Hematopoietic multipotent progenitor cell treated with erythropoietin and hydrocortisone succinate and interleukin-3 and kit ligand, for 6 days (in vitro differentiated cells): ENCODE measurements around the gene GAD1.

Experiments used
- DNase-seq: peaks from one replicate; pipeline ENCODE4 v3.0.0-alpha.2; 2015

GAD1 gene

DNA sequence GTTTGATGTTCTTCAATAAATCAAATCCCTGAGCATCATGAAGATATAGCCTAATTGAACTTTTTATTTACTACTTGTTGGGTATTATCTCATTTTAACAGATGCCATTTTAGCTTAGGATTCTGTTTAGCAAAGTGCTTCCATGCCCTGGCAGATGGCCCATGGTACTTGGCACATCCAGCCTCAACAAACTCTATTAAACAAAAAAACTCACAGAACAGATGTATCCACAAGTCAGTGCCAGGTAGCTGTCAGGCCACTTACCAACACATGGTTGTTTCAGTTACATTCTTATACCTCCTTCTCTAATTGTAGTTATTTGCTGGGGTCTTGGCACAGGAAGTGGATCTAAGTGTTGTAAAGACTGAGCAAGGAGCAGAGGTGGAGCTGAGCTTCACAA, 29.6 kb downstream of the GAD1 start:
- no peak for DNase-seq

DNA sequence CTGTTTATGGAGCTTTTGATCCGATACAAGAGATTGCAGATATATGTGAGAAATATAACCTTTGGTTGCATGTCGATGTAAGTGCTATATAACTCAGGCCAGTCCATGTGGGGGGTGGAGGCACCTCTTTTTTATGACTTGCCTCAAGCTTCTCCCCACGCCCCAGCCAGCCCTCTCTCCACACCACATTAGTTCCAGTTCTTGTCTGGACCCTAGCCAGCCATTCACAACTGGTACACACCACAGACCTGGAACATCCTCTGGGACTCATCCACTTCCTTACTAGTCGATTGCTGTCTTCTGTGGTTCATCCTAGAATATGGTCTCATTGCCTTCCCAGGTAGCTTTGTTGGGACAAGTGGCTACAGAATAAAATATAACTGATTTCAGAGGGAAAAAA, 31.0 kb downstream of the GAD1 start:
- DNase-seq = no peak

DNA sequence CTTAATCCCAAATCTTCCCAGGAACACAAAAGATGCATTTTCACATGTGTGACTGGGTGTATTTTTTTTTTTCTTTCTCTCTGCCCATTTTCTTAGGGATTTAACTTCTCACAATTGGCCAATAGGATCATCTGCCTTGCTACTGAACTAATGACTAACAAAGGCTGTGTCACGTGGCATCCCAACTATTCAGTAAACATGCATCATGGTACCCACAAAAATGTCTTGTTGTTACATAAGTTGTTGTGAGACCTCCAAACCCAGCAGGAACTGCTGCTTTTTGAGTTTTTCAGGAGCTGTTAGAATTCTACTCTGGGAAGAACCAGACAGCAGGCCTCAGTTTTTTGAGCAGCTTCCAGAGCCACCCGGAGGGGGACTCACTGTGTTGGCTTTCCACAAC, 31.9 kb downstream of the GAD1 start:
- no peak for DNase-seq

- no peak for DNase-seq
Observed at GRCh38 chr2:170850251-170850650, 33.6 kb downstream of the GAD1 start.

DNA sequence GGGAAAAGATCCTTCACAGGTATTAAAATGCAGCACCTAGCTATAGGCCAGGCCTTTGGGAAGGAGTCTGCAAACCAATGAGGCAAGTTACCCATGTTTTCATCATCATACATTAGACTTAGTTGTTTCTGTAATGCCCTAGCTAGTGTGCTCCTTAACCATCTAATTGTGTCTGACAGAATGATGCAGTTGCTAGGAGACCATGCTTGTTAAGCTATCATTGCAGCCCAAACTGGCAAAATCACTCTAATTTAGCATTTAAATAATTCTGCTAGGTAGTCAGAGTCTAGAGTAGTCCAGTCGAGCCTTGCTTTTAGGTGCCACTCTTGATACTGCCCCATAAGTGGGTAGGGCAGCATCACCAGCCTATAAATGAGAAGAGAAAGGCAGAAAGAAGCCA, 34.9 kb downstream of the GAD1 start:
- no peak for DNase-seq

- DNase-seq = no peak
Observed at GRCh38 chr2:170856066-170856465, 39.4 kb downstream of the GAD1 start.

DNA sequence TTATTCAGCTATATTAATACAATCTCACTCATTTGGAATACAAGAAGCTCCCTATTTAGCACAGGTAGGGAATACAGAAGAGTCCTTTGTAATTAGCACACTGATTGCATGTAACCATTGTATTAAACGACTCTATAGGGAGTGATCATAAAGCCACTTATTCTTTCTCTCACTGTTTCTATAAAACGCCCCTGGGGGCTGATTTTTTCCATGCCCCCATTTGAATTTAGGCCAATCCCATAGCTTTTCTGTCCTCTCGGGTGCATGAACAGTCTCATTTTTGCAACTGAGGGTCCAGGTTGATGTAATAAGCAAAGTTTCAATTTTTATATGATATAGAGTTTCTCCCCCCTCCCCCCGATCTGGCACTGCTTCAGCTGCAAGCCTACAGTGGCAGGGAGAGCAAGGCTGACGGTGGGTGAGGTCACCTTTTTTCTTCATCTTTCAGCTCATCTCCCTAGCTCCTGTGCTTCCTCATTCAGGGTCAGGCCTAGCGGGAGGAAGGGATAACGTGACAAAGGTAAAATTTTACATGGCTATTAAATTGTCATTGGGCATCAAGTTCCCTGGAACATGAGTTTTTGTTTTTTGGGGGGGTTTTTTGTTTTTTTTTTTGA, 45.7 kb downstream of the GAD1 start:
- DNase-seq = peak; percentile 32

DNA sequence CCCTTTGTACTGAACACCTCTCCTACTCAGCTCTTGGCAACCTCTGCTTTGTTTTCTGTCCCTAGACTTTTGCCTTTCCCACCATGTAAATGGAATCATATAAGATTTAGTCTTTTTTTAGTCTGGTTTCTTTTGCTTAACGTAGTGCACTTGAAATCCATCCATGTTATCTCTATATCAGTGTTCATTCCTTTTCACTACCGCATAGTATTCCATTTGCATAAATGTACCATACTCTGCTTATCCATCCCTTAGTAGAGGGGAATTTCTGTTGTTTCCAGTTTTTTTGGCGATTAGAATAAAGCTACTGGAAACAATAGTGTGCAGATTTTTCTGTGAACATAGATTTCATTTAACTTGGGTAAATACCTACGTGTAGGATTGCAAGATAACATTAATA, 46.4 kb downstream of the GAD1 start:
- no peak for DNase-seq

- no peak for DNase-seq
Observed at GRCh38 chr2:170869036-170869435, 52.3 kb downstream of the GAD1 start.

- DNase-seq = no peak
Observed at GRCh38 chr2:170869461-170869860, 52.8 kb downstream of the GAD1 start.

DNA sequence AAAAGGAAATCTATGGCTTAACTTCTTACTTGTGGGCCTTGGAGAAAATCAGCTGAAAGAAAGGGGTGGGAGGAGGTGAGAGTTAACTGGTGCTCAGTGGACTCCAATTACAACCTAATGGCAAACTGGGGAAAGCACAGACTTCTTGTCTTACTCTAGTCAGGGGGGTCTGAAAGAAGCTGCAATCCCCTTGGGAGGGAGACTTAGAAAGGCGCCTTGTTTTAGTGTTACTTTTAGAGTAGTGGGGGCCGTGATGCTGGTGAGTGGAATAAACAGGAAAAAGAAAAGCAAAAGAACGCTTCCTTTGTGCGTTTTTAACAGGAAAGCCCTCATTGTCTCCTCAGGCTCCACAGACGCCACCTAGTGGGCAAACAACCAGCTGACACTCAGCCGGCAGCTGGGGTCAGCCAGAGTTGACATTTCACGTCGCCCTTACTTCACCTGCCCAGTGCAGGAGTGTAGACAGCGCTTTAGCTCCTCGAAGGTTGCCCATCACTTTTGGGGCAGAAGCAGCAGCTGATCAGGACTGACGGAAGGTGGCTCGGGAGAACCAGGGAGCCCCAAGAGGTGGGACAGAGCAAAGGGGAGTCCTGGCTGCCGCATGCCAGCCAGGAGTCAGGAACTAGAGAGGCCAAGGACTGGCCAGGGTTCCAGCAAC, 56.5 kb downstream of the GAD1 start:
- DNase-seq = peak; percentile 92

DNA sequence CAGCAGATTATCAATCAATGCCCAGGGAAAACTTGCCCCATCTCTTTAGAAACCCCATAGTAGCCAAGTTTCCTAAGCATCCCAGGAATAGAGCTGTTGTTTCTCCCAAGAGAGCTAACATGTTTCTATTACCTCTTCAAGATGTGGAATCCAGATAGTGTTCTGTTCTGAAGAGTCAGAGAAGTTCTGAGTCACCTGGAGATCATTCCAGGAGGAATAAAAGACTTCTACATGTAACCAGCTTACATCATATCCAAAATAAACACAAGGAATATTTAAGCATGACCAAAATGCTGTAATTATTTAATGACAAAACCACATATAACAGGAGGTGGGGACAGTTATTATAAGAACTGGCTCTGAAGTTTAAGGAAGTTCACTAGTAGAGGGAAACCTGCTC, 61.4 kb downstream of the GAD1 start:
- no peak for DNase-seq

GRCh38 chr2:170878505-170878904, 61.8 kb downstream of the GAD1 start:
- DNase-seq = no peak

DNA sequence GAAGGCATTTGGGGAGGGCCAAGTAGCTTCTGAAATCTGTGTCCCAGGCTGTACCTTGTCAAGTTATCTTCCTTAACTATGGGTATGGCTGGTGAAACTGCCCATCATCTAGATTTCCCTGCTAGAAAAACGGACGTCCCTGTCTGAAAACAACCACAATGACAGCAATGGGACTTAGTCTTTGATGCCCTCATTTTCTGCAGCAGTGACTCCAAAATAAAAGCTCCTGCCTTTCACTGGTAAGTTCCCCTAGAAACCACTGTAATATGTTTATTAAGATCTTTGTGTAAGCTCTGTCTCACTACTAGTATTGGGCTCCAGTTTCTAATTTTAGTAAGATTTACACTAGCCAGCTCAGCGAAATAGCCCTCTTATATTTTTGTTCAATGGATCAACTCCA, 65.2 kb downstream of the GAD1 start:
- DNase-seq = no peak

DNA sequence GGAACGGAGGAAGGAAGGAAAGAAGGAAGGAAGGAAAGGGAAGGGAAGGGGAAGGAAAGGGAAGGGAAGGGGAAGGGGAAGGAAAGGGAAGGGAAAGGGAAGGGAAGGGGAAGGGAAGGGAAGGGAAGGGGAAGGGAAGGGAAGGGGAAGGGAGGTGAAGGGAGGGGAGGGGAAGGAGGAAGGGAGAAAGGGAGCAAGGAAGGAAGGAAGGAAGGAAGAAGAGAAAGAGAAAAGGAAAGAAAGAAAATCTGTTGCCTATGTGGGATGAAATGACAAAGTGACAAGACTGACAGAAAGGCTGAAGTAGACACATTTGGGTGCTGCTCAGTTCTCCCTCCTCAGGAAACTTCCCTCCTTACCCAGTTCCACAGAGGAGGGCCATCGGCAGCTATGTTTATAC, 66.1 kb downstream of the GAD1 start:
- DNase-seq = no peak

DNA sequence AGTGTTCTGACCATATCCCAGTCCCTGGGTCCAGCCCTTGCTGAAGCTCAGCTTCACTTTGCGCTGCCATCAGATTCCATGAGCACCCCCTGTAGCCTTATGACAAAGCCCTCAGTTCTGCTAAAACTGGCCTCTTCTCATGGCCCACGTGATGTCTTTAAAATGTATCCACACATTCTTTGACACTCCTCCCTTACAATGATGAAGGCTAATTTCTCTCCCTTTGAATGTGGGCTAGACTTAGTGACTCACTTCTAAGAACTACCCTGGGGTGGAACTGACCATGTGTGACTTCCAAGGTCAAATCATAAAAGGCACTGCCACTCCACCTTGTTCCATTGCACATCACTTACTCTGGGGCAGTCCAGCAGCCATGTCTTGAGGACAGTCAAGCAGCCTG, 67.0 kb downstream of the GAD1 start:
- DNase-seq = no peak

DNA sequence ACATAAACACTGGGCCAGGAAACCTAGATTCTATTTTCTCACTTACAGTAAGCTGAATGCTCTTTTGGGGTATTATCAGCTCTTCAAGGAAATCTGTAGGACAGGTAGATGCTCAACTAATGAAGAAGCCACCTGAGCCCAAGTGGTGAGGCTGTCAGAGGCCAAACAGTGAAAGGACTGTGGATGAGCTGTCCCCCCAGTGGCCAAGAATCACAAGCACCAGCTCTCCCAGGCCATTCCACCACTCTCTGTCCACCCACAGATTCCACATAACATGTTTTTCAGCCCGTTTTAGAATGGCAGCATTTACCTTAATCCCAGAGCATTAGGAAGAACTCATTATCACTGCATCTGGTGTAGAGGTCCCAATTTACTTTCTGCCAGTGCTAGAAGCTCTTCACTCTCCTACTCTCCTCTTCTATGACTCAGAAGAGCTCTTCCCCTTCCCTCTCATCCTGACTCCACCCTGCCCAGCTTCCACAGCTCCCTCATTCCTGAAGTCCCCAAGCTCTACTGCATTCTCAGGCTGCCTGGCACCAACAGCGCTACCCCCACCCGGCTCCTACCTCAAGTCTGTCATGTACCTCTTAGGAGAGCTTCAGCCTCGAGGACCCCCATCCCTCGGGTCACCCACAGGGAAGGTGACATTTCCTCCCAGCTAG, 68.6 kb downstream of the GAD1 start:
- DNase-seq = no peak

DNA sequence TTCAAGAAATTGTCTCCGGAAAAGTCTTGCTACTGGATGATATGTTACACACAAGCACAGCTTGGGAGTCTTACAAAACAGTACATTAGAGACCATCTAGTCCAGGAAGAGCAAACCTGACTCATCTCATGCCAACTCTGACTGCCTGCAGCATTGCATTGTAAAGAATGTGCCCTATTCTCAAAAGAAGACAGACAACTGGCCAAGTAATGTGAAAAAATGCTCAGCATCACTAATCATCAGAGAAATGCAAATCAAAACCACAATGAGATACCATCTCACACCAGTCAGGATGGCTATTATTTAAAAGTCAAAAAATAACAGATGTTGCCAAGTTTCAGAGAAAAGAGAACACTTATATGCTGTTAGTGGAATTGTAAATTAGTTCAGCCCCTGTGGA, 69.7 kb downstream of the GAD1 start:
- DNase-seq = no peak

- no peak for DNase-seq
Observed at GRCh38 chr2:170887496-170887895, 70.8 kb downstream of the GAD1 start.

- DNase-seq = no peak
Observed at GRCh38 chr2:170887896-170888295, 71.2 kb downstream of the GAD1 start.

DNA sequence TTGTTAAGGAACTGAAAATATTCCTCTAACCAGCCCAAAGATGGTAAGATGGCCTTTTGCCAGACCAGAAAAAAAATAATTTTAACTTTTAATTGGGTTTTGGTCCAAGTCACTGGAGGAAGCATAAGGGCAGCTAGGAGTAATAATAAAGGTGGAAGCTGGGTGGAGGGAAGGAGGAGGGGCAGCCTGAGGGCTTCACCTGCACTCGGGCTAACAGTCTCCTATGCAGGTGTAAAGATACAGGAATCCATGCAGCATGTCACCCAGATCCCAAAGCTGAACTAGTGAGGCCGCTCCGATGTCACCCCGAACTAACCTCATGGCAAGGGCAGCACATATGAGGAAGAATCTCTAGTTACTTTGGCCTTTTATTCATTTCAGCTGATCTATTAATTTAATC, 75.2 kb downstream of the GAD1 start:
- no peak for DNase-seq

- no peak for DNase-seq
Observed at GRCh38 chr2:170892391-170892951, 75.8 kb downstream of the GAD1 start.

DNA sequence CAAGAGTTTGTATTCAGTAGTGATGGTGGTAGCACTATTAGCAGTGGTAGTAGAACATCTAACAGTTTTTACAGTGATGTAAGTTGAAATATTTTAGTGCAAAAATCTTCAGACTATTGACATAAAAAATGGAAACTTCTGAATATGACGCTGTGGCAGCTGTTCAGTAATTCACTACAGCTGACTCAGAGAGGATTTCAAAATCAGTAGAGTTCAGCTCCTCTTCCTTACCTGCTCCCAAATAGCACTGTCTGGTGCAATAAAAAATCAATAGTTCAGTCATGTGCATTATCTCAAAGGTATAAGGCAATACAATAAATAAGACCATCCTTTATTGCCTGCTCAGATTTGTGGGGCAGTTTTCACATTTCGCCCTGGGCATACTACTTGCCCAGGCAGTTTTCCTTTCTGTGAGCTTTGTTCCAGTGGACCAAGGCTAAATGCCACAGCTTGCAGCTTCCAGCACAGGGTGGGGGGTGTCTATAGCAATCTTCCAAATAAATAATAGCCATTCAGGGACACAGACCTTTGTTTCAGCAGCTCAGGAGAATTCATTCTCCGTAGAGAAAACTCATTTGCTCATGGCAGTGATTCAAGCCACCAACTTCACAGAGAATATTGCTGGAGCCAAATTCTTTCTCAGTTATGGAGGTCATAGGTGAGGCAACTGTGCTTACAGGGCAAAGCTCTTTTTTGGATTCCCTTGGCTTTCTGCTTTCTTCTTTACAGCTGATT, 78.5 kb downstream of the GAD1 start:
- DNase-seq = no peak

GRCh38 chr2:170896622-170897021, 79.9 kb downstream of the GAD1 start:
- no peak for DNase-seq
